ENCODE results near the gene RNF145.
"Not testable (repeated sequence)": the region's sequence is repeated elsewhere in the genome, so short reads cannot be mapped to it uniquely, and the experiment has no call there.

DNA sequence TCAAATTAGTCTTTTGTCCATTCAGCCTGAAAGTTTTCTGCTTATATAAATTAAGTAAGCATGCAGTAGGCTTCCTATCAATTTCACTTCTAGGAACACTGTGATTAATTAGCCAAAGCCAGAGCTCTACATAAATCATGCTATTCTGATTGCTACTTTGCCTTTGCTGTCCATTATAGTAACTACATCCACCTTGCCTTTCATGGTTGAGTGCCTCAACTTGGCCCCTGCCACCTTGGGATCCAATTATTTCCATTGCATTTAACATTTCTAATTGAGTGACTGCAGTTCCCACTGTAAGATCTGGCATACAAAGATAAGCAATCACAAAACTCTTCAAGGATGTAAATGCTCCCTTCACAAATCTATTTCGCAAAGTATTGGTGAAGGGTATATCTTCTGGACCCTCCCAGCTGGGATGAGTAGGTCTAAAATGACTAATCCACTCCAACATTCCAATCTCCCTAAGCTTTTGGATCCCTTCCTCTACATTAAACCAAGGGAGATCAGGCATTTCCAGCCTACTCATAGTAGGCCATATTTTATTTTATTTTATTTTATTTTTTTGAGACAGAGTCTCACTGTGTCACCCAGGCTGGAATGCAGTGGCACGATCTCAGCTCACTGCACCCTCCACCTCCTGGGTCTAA, 26.6 kb upstream of the RNF145 start:
- TF ChIP-seq, protein P1, sequence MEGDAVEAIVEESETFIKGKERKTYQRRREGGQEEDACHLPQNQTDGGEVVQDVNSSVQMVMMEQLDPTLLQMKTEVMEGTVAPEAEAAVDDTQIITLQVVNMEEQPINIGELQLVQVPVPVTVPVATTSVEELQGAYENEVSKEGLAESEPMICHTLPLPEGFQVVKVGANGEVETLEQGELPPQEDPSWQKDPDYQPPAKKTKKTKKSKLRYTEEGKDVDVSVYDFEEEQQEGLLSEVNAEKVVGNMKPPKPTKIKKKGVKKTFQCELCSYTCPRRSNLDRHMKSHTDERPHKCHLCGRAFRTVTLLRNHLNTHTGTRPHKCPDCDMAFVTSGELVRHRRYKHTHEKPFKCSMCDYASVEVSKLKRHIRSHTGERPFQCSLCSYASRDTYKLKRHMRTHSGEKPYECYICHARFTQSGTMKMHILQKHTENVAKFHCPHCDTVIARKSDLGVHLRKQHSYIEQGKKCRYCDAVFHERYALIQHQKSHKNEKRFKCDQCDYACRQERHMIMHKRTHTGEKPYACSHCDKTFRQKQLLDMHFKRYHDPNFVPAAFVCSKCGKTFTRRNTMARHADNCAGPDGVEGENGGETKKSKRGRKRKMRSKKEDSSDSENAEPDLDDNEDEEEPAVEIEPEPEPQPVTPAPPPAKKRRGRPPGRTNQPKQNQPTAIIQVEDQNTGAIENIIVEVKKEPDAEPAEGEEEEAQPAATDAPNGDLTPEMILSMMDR (IDR thresholded peaks at IDR 0.05) = not testable (repeated sequence)
- TF ChIP-seq POLR2A (IDR thresholded peaks at IDR 0.05) = not testable (repeated sequence)

Measured in esophagus squamous epithelium (tissue), 4 donors.